GM12801 (cell line): ENCODE data around the gene TIMM50.

ENCODE experiments used
- TF ChIP-seq, protein P1 (sequence below): IDR thresholded peaks from one replicate; pipeline ENCODE4 v1.5.1; 2011; ENCODE audit warnings: control low read depth; ENCODE audit not compliant: insufficient read length; ENCODE audit errors: extremely low read depth

TIMM50 gene

DNA sequence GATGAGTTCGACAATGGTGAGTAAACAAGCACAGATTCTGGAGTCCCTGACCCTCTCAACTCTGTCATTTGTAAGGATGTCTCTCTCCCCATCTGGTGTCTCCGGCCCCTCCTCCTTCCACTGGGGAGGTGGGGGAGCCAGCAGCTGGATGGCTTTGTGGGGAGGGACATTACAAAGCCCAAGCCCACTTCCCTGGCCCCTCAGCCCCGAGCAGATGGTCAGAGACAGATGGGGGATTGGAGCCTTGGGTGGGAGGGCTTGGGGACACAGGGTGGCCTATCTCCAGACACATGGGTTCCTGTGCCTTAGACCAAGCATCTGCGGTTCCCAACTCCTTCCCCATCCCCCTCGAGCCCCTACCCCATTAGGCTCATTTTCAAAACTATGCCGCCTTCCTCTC lies 2.5 kb downstream of the TIMM50 start:
- TF ChIP-seq, protein P1, sequence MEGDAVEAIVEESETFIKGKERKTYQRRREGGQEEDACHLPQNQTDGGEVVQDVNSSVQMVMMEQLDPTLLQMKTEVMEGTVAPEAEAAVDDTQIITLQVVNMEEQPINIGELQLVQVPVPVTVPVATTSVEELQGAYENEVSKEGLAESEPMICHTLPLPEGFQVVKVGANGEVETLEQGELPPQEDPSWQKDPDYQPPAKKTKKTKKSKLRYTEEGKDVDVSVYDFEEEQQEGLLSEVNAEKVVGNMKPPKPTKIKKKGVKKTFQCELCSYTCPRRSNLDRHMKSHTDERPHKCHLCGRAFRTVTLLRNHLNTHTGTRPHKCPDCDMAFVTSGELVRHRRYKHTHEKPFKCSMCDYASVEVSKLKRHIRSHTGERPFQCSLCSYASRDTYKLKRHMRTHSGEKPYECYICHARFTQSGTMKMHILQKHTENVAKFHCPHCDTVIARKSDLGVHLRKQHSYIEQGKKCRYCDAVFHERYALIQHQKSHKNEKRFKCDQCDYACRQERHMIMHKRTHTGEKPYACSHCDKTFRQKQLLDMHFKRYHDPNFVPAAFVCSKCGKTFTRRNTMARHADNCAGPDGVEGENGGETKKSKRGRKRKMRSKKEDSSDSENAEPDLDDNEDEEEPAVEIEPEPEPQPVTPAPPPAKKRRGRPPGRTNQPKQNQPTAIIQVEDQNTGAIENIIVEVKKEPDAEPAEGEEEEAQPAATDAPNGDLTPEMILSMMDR: no peak

DNA sequence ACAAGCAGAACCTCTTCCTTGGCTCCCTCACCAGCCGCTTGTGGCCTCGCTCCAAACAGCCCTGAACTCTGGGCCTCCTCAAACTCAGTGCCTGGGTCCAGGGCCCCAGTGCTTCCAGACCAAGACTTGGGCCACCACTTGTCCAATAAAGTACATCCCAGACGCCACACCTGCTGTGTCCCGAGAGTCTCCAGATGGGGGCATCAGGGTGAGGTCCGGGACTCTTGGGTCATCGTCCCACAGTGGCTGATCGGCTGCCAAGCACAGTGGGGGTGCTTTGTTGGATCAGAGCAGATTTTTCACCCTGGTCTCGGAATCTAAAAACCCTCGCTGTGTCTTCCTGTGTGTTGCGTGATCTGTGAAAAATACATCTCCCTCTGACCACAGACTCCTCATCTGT lies 9.1 kb downstream of the TIMM50 start:
- TF ChIP-seq, protein P1: no peak

DNA sequence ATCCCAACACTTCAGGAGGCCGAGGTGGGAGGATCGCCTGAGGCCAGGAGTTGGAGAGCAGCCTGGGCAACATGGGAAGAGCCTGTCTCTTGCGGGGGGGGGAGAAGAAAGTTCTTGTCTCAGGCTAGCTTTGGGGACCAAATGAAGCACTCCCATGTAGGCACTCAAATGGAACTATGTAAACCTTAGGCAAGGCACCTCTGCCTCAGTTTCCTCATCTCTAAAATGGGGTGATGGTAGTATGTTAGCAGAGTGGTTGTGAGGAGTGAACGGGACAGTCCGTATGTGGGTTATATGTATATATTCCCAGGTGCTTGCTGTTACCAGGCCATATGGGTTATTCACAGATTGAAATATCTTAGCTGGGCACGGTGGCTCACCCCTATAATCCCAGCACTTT lies 11.6 kb downstream of the TIMM50 start:
- TF ChIP-seq, protein P1: no peak

DNA sequence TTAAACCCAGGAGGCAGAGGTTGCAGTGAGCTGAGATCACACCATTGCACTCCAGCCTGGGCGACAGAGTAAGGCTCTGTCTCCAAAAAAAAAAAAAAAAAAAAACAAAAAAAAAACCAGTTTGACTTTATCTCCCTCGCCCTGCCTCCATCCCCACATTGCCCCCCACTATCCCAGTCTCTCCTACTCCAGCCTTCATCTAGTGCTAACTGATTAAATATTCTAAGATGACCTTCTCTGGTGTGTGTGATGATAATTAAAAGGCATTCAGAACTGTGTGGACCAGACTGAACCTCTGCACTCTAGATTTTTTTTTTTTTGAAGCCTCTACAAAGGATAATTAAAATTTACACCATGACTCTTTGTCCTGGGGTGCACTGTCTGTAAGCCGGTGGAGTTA lies 12.2 kb downstream of the TIMM50 start:
- TF ChIP-seq, protein P1: no peak

DNA sequence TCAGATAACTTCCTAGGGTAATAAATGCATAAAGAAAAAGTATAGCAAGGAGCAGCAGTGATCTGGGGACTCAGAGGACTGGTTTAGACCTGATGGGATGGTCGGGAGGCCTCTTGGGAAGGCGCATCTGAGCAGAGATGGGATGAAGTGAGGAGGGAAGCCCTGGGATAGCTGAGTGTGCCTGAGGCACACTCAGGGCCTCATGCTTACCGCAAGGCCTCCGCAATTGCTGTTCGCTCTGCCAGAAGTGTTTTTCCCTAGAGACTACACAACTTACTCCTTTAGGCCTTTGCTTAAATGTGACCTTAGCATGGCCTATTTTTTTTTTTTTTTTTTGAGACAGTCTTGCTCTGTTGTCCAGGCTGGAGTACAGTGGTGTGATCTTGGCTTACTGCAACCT lies 14.0 kb downstream of the TIMM50 start:
- TF ChIP-seq, protein P1: no peak

DNA sequence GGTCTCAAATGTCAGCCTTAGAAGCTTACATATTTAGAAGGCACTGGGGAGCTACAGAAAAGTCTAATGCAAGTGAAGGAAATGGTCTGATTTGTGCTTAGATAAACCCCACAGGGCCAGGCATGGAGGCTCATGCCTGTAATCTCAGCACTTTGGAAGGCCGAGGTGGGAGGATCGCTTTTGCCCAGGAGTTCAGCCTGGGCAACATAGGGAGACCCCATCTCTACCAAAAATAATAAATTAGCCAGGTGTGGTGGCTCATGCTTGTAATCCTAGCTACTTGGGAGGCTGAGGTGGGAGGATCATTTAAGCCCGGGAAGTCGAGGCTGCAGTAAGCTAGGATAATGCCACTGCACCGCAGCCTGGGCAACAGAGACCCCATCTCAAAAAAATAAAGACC lies 15.4 kb downstream of the TIMM50 start:
- TF ChIP-seq, protein P1: no peak

DNA sequence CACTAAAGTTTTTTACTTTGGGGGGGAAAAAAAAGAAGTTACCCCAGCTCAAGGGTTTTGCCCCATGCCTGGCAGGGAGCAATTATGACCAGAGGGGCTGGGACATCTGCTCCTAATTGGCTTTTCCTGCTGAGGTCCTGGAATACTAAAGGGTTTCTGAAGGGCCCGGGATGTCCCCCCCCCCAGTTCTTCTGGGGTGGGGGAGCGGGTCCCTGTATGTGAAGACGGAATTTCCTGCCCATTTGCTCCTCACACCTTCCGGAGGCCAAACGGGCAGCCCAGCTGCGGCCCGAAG lies 17.0 kb downstream of the TIMM50 start:
- TF ChIP-seq, protein P1: no peak
